Mucosa of gallbladder (tissue), 1 donor: ENCODE results near the gene ARNT2. TPM values are rescaled to one million over a fixed set of nuclear protein-coding genes. Genes with fewer than 3 reads are reported as not detected.

Experiments used
- DNase-seq: peaks from one replicate; pipeline ENCODE4 v3.0.0-alpha.2; 2020; ENCODE audit warnings: low spot score
- total RNA-seq: library from RNA; stranded (reverse); gene quantifications from one replicate; pipeline ENCODE4 v1.2.1, GENCODE V29; 2021
- donor health status: DM: no; HTN: no; CAD: no.

ARNT2 gene
- total RNA-seq, 1 donor from 2014 or later, result 6.6 TPM

DNA sequence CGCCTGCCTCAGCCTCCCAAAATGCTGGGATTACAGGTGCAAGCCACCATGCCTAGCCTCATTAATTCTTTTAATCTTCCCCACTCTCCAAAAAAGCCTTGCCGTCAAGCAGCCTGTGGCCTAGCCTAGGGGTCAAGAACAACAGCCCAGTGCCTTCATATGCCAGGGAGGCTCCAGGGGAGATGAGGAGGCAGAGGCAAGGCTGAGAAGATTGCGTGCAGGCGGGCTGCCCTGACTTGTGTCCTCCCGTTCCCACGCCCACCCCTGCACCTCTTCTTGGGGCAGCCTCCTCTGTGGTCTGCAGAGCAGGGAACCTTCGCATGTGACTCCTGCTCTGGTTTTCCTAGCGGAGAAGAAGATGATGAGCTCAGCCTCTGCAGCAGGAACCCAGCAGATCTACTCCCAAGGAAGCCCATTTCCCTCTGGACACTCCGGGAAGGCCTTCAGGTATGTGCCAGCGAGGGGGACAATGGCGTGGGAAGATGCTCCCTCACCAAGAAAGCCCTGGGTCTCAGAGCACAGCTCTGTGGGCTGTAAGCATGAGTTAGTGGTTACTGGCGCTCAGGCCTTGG is 172.4 kb downstream of the ARNT2 start:
- no peak for DNase-seq

GRCh38 chr15:80577552-80578205 is 173.5 kb downstream of the ARNT2 start:
- no peak for DNase-seq

- no peak for DNase-seq
Observed at GRCh38 chr15:80578206-80578595, 174.0 kb downstream of the ARNT2 start.

DNA sequence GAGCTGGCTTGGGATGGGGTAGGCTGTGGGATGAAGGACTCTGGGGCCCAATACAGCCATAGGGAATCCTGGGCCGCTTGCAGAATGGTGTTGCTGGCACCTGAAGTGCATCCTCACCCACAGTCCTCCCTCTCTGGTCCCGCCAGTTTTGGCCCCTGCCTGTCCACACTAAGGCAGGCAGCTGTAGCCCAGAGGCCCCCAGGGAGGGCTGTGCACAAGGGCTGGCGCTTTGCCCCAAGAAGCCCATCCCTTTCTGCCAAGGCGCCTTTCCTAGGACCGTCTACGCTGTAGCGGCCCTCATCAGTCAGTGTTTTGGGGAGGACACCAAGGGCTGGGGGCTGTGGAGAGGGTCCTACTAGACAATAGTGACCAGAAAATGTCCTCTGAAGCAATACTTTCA is 174.7 kb downstream of the ARNT2 start:
- DNase-seq, result no peak

DNA sequence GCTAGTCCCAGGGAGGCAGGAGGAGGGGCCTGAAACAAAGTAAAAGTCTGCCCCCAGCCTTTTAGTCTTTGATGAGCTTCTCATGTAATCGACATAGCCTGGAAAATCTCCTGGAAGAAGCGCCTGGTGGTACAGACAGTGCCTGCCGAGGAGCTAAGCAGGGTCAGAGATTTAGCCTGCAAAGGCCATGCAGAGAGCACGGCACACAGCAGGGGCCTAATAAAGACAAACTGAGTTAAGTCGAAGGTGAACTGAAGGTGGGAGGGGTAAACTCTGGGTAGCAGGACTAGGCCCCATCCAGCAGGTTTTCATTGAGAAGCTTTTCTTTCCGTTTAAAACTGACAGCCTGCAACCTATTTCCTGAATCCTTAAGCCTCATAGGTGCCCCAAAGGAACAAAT is 175.4 kb downstream of the ARNT2 start:
- DNase-seq, result no peak

GRCh38 chr15:80580106-80580505 is 175.9 kb downstream of the ARNT2 start:
- no peak for DNase-seq

GRCh38 chr15:80580536-80581260 is 176.5 kb downstream of the ARNT2 start:
- no peak for DNase-seq

DNA sequence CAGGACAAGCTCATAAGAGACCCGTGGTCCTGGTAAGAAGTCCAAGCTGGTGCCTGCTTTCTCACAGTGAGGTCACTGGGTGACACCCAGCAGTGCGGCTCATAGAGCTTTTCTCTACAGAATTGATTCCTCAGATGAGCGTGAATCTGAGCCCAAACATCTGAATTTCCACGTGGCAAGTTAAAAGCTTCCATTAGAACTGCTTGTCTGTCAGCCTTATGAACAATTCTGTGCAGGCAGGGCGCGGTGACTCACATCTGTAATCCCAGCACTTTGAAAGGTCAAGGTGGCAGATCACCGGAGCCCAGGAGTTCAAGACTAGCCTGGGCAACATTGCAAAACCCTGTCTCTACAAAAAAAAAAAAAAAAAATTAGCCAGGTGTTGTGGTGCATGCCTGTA is 177.8 kb downstream of the ARNT2 start:
- DNase-seq, result no peak

GRCh38 chr15:80582816-80583423 is 178.7 kb downstream of the ARNT2 start:
- no peak for DNase-seq

DNA sequence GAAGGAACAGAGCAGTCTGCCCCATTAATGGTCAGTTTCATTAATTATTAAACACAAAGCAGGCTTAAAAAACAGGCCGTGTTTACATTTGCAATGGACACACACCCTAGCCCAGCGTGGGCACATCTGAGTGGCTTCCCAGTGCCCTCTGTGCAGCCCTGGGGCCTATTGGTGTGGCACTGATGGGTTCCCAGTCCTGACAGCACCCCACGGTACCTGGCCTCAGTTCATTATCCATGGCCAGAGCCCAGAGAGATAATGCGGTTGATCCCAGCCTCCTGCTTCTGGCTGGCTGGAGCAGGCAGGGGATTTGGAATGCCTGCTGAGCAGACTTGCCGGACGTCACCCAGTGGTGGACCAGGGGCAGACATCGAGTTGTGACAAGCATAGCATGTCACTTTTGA is 180.4 kb downstream of the ARNT2 start:
- peak; percentile 12 for DNase-seq

DNA sequence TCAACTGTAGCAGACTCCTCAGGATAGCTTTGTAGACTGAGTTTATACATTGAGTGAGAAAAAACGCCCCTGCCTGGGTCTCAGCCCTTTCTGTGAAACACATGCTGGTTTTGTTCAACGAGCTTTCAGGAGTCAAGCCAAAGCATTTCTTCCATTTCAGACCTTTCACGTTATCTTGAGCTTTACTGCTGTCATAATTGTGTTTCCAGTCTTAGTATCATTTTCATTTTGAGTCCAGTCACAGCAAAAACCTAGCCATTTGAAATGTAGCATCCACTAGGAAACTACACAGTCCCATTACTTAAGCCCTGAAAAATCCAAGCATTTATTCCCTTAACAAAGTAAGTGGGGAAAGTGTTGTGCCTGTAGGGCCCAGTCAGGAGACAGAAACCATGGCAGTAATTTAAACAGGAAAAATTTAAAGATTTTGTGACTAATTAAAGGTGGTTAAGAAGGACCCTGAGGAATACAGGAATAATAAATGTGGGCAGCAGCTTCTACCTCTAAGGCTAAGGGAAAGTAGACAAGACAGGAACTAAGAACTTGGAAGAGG is 180.9 kb downstream of the ARNT2 start:
- DNase-seq, result no peak

- DNase-seq, result peak; percentile 23
Observed at GRCh38 chr15:80585544-80586018, 181.4 kb downstream of the ARNT2 start.

DNA sequence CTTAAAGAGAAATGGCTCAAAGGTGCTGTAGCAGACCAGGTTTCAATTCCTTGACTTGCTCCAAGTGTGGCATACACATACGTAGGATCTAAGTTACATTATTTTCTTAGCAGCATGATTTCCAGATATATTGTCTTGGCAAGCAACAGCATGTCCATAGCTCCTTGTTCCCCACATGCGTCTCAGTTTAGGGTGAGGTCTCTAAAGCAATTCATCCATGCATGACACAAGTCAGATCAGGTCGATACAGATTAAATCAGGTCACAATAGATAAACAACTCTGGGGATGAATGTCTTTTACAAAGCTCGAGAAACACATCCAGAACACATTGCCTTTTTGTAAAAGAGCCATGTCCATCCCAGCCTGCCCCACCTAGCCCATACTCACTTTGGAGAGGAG is 182.0 kb downstream of the ARNT2 start:
- DNase-seq, result no peak

DNA sequence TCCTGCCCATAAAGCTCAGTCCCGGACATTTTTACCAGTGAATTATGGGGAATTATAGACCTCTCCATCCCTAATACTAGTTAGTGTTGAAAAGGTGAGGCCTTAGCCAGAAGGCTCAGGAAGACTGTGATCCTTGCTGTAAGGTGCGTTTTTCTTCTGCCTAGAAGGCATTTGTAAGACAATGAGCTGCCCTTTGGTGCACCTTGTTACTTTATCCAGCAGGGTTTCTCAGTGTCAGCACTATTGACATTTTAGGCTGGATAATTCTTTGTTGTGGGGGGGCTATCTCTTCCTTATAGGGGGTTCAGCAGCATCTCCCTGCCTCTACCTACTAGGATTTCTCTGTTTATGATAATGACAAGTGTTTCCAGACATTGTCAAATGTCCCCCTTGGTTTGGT is 182.8 kb downstream of the ARNT2 start:
- DNase-seq, result no peak

DNA sequence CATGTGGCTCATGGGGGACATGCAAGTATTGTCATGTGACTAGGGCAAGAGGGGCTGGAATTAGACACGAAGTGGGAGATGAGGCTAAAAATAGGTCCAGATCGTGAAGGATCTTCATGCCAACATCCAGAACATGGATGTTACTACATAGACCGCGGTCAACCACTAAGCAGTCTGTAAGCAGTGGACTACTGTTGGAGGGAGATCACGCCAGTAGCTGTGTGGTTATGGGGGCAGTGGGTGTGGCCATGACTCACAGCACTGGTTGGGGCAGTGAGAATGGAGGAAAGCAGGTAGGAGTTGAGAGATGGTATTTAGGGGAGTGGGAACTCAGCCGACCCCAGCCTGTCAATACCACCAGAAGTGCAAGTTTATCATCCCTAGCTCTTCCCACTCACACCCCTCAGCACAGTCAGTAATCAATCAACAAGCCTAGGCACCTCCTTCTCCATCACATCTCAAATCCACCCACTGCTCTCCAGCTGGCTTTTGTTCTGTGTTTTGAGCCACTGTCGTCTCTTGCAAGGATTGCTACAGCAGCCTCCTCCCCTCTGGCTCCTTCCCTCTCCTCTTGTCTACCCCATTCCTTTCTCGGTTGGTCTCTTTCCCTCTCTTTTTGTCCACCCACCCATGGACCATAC is 183.8 kb downstream of the ARNT2 start:
- DNase-seq, result no peak

DNA sequence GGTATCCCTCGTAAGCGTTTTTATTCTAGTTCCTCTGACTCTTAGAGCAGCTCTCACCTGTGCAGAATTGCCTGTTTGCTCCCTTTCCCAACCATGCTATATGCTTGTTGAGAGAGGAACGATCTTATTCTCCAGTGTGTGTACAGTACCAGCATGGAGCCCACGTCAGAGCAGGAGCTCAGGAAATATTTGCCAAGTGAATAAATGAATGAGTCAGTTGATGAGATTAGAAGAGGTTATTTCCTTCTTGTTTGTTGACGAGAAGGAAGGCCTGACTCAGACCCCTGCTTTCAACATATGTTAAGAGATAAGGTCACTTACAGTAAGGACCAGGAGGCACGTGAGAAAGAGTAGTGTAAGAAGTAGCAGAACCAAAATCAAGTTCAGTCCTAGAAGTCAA is 184.6 kb downstream of the ARNT2 start:
- DNase-seq, result no peak

DNA sequence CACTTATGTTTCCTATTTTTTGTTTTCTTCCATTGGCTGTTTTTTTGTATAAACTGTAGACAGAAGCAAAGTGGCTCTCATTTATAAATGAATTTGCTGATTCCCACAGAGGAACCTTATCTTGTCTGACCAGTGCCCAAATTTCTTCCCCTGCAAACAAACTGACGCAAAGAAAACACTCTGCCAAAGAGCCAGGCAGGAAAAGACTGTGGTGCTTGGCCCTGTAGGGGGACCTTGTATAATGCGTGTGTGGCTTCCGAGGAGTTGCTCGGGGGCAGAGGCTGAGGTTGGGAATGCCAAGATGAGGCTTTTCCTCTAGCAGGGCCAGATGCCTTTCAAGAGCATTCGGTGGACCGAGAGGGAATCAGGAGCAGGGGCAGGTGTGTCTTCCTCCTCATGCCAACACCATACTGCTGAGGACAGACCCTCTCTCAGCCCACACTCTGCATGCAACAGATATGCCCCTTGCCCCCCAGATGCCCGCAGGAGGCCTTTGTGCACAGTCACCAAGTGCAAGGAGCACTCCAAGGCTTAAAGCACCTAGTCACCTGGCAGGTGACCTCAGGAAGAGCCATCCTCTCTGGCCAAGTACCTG is 186.7 kb downstream of the ARNT2 start:
- no peak for DNase-seq

- DNase-seq, result no peak
Observed at GRCh38 chr15:80591471-80591870, 187.3 kb downstream of the ARNT2 start.

GRCh38 chr15:80591938-80592825 is 188.0 kb downstream of the ARNT2 start:
- DNase-seq, result no peak

- no peak for DNase-seq
Observed at GRCh38 chr15:80593486-80594030, 189.4 kb downstream of the ARNT2 start.
